HEK293T (cell line): ENCODE data around the gene PRSS27.

Source experiments
- ARNT ChIP-seq: fragments of 450-650 bp; IDR thresholded peaks from 2 replicates; pipeline ENCODE4 v1.6.1; 2017; ENCODE audit warnings: mild to moderate bottlenecking
- ELF4 ChIP-seq: fragments of 450-650 bp; IDR thresholded peaks from 2 replicates; pipeline ENCODE4 v1.6.1; 2017; ENCODE audit warnings: antibody characterized with exemption
- FOXA1 ChIP-seq: fragments of 450-650 bp; IDR thresholded peaks from 2 replicates; pipeline ENCODE4 v1.6.1; 2016; ENCODE audit warnings: mild to moderate bottlenecking
- FOXM1 ChIP-seq: fragments of 450-650 bp; IDR thresholded peaks from 2 replicates; pipeline ENCODE4 v1.6.1; 2017; ENCODE audit warnings: mild to moderate bottlenecking, borderline replicate concordance
- NFRKB ChIP-seq: fragments of 450-650 bp; IDR thresholded peaks from 2 replicates; pipeline ENCODE4 v1.6.1; 2016; ENCODE audit warnings: mild to moderate bottlenecking, moderate library complexity
- TARDBP ChIP-seq: fragments of 450-650 bp; IDR thresholded peaks from 2 replicates; pipeline ENCODE4 v1.6.1; 2016

- TF ChIP-seq FOXM1: no peak
- no peak for TF ChIP-seq ELF4
- no peak for TF ChIP-seq TARDBP
- TF ChIP-seq NFRKB: no peak
- TF ChIP-seq FOXA1: no peak
- no peak for TF ChIP-seq ARNT
Measured at GRCh38 chr16:2743007-2743810, 23.2 kb upstream of the PRSS27 start.
